DND-41 (cell line): ENCODE measurements around the gene PTDSS2.

ENCODE experiments used
- ATAC-seq: fragments of 200-7000 bp; cut with Tn5 transposase; 3 replicates; pipeline ENCODE4 v1.9.1; 2021; ENCODE audit warnings: low read depth; ENCODE audit not compliant: insufficient read depth
- DNase-seq: peaks from one replicate; pipeline ENCODE4 v3.0.0-alpha.2; 2020
- H2AFZ ChIP-seq: 2 replicates; pipeline ENCODE4 v1.6.0; 2012; ENCODE audit warnings: low read depth, low read length
- H3K27ac ChIP-seq: 2 replicates; pipeline ENCODE4 v1.5.1; 2012; ENCODE audit warnings: low read length, inconsistent platforms
- H3K27me3 ChIP-seq: fragments of 200-600 bp; sonication (generic); 2 replicates; pipeline ENCODE4 v1.6.0; 2012; ENCODE audit warnings: low read length, mild to moderate bottlenecking, inconsistent platforms; ENCODE audit not compliant: insufficient read depth, poor library complexity
- H3K36me3 ChIP-seq: 2 replicates; pipeline ENCODE4 v1.5.1; 2012; ENCODE audit warnings: low read length, inconsistent platforms; ENCODE audit not compliant: insufficient read depth
- H3K4me1 ChIP-seq: 2 replicates; pipeline ENCODE4 v1.5.1; 2012; ENCODE audit warnings: mild to moderate bottlenecking, low read length; ENCODE audit not compliant: insufficient read depth
- H3K4me2 ChIP-seq: 2 replicates; pipeline ENCODE4 v1.6.0; 2012; ENCODE audit warnings: mild to moderate bottlenecking, moderate library complexity, low read length, inconsistent platforms; ENCODE audit not compliant: insufficient read depth
- H3K4me3 ChIP-seq, 2 experiments: fragments of 200-600 bp in 1 of 2; shearing (Covaris generic) in 1 of 2; 2 replicates each; pipeline ENCODE4 v1.5.1; 2012 to 2016; ENCODE audit warnings: inconsistent platforms in 2 of 2, low read length in 2 of 2, mild to moderate bottlenecking in 2 of 2, low read depth in 1 of 2, moderate library complexity in 1 of 2
- H3K79me2 ChIP-seq: 2 replicates; pipeline ENCODE4 v1.6.0; 2012; ENCODE audit warnings: low read length, inconsistent platforms; ENCODE audit not compliant: insufficient read depth
- H3K9ac ChIP-seq: 2 replicates; pipeline ENCODE4 v1.6.0; 2012; ENCODE audit warnings: low read depth, mild to moderate bottlenecking, inconsistent platforms, low read length, moderate library complexity
- H3K9me3 ChIP-seq: 2 replicates; pipeline ENCODE4 v1.5.1; 2012; ENCODE audit warnings: low read length, moderate library complexity, mild to moderate bottlenecking, inconsistent platforms; ENCODE audit not compliant: insufficient read depth, severe bottlenecking
- H4K20me1 ChIP-seq: 2 replicates; pipeline ENCODE4 v1.6.0; 2012; ENCODE audit warnings: low read length; ENCODE audit not compliant: insufficient read depth
- EZH2 ChIP-seq: IDR thresholded peaks from 3 replicates; pipeline ENCODE4 v1.6.1; 2012; ENCODE audit warnings: borderline replicate concordance, low read depth, mild to moderate bottlenecking, moderate library complexity, low read length, inconsistent platforms; ENCODE audit not compliant: severe bottlenecking
- TF ChIP-seq, protein P1 (sequence below): IDR thresholded peaks from 2 replicates; pipeline ENCODE4 v1.5.1; 2012; ENCODE audit warnings: borderline replicate concordance, low read length, moderate library complexity, mild to moderate bottlenecking; ENCODE audit not compliant: poor library complexity, severe bottlenecking; ENCODE audit errors: extremely low read depth

PTDSS2 gene

DNA sequence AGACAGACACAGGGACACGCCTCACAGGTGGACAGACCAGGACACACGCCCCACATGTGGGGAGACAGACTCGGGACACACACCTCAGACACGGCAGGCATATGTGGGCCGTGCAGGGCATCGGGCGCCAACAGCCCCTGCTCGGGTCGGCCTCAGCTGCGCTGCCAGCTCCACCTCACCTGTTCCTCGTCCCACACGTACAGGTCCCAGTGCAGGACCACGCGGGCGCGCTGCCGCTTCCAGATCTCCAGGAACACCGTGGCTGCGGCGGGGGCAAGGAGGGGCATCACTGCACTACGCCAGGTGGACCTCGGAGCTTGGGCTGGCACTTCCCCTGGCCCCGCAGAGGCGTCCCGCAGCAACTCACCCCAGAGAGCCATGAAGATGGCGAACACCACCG lies 20.7 kb upstream of the PTDSS2 start:
- Histone ChIP-seq H4K20me1 (no peaks in the 10 kb centered on the region), H3K4me3 (no peak overlapping the region), H3K79me2 (no peaks in the 10 kb centered on the region), H3K36me3 (no peaks in the 10 kb centered on the region), H3K4me1 (no peaks in the 10 kb centered on the region), H3K9me3 (no peaks in the 10 kb centered on the region), H3K27ac (no peak overlapping the region), H3K9ac (no peak overlapping the region), H3K27me3 (no peaks in the 10 kb centered on the region), H3K4me2 (no peak overlapping the region), H2AFZ (no peak overlapping the region)
- ATAC-seq (no peak), DNase-seq (no peak)
- TF ChIP-seq, protein P1, sequence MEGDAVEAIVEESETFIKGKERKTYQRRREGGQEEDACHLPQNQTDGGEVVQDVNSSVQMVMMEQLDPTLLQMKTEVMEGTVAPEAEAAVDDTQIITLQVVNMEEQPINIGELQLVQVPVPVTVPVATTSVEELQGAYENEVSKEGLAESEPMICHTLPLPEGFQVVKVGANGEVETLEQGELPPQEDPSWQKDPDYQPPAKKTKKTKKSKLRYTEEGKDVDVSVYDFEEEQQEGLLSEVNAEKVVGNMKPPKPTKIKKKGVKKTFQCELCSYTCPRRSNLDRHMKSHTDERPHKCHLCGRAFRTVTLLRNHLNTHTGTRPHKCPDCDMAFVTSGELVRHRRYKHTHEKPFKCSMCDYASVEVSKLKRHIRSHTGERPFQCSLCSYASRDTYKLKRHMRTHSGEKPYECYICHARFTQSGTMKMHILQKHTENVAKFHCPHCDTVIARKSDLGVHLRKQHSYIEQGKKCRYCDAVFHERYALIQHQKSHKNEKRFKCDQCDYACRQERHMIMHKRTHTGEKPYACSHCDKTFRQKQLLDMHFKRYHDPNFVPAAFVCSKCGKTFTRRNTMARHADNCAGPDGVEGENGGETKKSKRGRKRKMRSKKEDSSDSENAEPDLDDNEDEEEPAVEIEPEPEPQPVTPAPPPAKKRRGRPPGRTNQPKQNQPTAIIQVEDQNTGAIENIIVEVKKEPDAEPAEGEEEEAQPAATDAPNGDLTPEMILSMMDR: no peak
- TF ChIP-seq EZH2: no peak

DNA sequence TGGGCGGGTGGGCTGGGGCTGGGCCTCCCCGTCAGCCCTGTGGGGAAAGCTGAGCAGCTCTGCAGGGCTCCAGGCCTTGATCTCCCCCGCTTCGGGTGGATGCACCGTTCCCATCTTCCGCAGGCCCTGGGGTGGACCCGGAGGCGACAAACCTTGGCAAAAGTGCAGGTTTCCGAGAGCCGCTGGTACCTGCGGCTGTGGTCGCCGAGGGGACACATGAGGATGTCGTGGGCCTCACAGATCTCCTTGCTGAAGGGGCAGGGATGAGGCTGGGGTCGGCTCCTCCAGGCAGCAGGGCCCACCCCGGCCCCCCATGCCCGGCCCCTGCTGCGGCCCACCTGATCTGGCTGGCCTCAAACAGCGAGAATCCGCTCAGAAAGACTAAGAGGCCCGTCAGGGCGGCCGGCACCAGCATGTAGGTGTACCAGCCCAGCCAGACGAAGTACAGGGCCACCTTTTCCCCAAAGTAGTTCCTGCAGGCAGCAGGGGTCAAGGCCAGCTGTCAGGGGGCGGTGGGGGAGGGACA lies 20.1 kb upstream of the PTDSS2 start:
- Histone ChIP-seq H3K4me1 (no peaks in the 10 kb centered on the region), H3K9me3 (no peaks in the 10 kb centered on the region), H3K27ac (no peak overlapping the region), H3K4me2 (no peak overlapping the region), H3K4me3 (no peak overlapping the region), H3K79me2 (no peaks in the 10 kb centered on the region), H3K27me3 (no peaks in the 10 kb centered on the region), H3K36me3 (no peaks in the 10 kb centered on the region), H4K20me1 (no peaks in the 10 kb centered on the region), H2AFZ (no peak overlapping the region), H3K9ac (no peak overlapping the region)
- no peak for TF ChIP-seq EZH2
- TF ChIP-seq, protein P1: no peak
- ATAC-seq (no peak), DNase-seq (no peak)

DNA sequence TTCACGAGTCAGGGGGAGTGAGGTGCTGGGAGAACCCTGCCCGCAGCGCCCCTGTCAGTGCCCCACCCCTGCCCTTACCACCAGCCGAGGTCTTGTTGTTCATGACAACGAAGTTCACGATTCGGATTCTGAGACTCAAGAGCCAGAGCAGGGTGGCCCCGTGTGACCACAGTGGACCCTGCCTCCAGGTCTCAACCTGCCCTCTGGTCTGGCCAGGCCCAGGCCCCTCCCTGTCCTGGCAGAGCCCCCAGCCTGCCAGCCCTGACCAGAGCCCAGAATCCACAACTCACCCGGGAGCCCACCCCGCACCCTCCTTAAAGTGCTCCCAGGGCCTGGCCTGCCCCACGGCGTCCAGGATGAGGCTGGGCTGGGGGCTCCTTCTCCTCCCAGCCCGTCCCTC lies 18.2 kb upstream of the PTDSS2 start:
- no peak overlapping the region for H3K27ac ChIP-seq
- no peaks in the 10 kb centered on the region for H3K79me2 ChIP-seq
- H3K9ac ChIP-seq: no peak overlapping the region
- no peaks in the 10 kb centered on the region for H3K9me3 ChIP-seq
- H3K36me3 ChIP-seq: no peaks in the 10 kb centered on the region
- no peaks in the 10 kb centered on the region for H3K4me1 ChIP-seq
- H3K27me3 ChIP-seq: no peaks in the 10 kb centered on the region
- ATAC-seq (no peak), DNase-seq (no peak)
- H4K20me1 ChIP-seq: no peaks in the 10 kb centered on the region
- no peak overlapping the region for H2AFZ ChIP-seq
- no peak overlapping the region for H3K4me2 ChIP-seq
- no peak overlapping the region for H3K4me3 ChIP-seq
- TF ChIP-seq EZH2: no peak
- TF ChIP-seq, protein P1: no peak

DNA sequence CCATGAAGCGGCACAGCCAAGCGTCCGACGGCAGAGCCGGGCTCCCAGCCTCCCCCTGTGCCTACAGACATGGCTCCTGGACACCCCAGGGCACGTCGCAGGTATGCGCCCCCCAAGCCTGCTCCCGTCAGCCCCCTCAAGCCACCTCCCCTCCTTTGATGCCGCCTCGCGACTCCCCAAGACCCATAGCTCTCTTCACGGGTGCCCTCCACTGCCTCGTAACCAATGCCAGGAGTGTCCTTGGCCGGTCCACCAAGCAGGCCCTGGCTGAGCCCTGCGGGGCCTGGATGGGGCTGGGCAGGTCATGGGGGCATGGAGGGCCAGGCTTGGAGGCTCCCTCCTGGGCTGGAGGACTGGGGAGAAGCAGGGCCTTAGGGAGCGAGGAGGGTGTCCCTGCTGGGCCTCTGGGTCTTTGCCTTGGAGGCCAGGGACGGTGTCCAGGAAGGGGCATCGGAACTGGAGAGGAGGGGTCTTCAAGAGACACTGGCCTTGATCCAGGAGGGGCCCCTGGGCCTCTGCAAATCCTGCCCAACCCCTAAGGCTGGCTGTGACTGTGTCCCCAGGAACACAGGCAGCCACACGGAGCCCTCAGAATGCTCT lies 17.5 kb upstream of the PTDSS2 start:
- TF ChIP-seq EZH2: no peak
- TF ChIP-seq, protein P1: no peak
- no peaks in the 10 kb centered on the region for H4K20me1 ChIP-seq
- no peaks in the 10 kb centered on the region for H3K36me3 ChIP-seq
- no peaks in the 10 kb centered on the region for H3K9me3 ChIP-seq
- no peaks in the 10 kb centered on the region for H3K79me2 ChIP-seq
- ATAC-seq (no peak), DNase-seq (no peak)
- no peak overlapping the region for H3K4me3 ChIP-seq
- H3K27me3 ChIP-seq: no peaks in the 10 kb centered on the region
- H3K4me2 ChIP-seq: no peak overlapping the region
- H3K27ac ChIP-seq: no peak overlapping the region
- no peak overlapping the region for H2AFZ ChIP-seq
- H3K4me1 ChIP-seq: no peaks in the 10 kb centered on the region
- H3K9ac ChIP-seq: no peak overlapping the region
